GM12891 (cell line): Measurements from ENCODE around the gene PREX1.

Source experiments
- PAX5 ChIP-seq: IDR thresholded peaks from 2 replicates; pipeline ENCODE4 v1.6.1; 2011; ENCODE audit warnings: low read length, moderate library complexity, mild to moderate bottlenecking; ENCODE audit not compliant: insufficient read depth, severe bottlenecking
- POLR2A ChIP-seq: IDR thresholded peaks from 2 replicates; pipeline ENCODE4 v1.6.1; 2011; ENCODE audit warnings: low read depth, low read length, control low read depth
- POLR2AphosphoS5 ChIP-seq: IDR thresholded peaks from 2 replicates; pipeline ENCODE4 v1.6.1; 2011; ENCODE audit warnings: low read depth, low read length, control low read depth
- POU2F2 ChIP-seq: IDR thresholded peaks from 2 replicates; pipeline ENCODE4 v1.6.1; 2011; ENCODE audit warnings: low read depth, mild to moderate bottlenecking, control low read depth, low read length, moderate library complexity
- SPI1 ChIP-seq: IDR thresholded peaks from 2 replicates; pipeline ENCODE4 v1.6.1; 2011; ENCODE audit warnings: low read depth, low read length, control low read depth
- TAF1 ChIP-seq: IDR thresholded peaks from 2 replicates; pipeline ENCODE4 v1.6.1; 2011; ENCODE audit warnings: low read depth, low read length, control low read depth

DNA sequence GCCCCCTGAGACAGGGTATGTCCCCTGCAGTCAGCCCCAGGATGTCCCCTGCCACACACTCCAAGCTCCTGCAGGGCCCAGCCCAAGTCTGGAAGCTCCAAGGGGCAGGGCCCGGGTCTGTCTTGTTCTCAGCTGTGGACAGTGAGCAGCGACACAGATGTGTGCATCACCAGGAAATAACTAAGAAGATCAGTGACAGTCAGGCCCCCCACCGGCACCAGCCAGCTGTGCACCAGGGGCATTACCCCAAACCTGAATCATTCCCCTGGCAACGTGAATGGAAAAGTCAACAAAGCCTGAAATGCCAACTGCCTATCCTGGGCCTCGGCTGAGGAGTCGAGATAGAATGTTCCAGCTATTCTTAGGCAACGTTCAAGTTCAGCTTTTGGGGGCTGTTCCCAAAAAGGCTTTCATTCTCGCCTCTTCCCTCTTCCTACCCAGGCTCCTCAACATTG lies 105.0 kb downstream of the PREX1 start:
- TF ChIP-seq POLR2AphosphoS5 = no peak; the same call in 1 of the 2 replicates
- no peak for TF ChIP-seq SPI1
- TF ChIP-seq POLR2A = no peak
- no peak for TF ChIP-seq TAF1
- TF ChIP-seq PAX5 = no peak
- no peak for TF ChIP-seq POU2F2
